ENCODE results near the gene LMAN1L. TPM values are rescaled to one million over a fixed set of nuclear protein-coding genes. Genes with fewer than 3 reads are reported as not detected.

LMAN1L gene
- total RNA-seq, 2 experiments from 2014 or later: 0.09 to 0.38 TPM

- peak within 1 kb of the TSS; percentile 73 for H3K4me3 ChIP-seq (ENCODE audit: low read depth, low read length, poor library complexity, severe bottlenecking)
- peak within 1 kb of the TSS; percentile 47 for H3K27ac ChIP-seq (ENCODE audit: low read depth, low read length, poor library complexity, severe bottlenecking)
- POLR2A ChIA-PET: interaction anchor here (0.6 to 1.3 kb wide), 3 partner anchors 16 to 71 kb away, joined by 3 to 5 read pairs (median 3); no protein-coding TSS in a partner anchor
- peak within 1 kb of the TSS; percentile 66 for H3K4me2 ChIP-seq (ENCODE audit: low read length)
- H3K79me2 ChIP-seq (ENCODE audit: insufficient read depth, low read depth, low read length): no peaks in the 10 kb centered on the region
- CTCF ChIA-PET (ENCODE audit: unreplicated experiment): interaction anchor here (1.1 to 1.7 kb wide), 2 partner anchors 16 to 59 kb away, joined by 3 to 4 read pairs; no protein-coding TSS in a partner anchor
- H2AFZ ChIP-seq (ENCODE audit: low read length): peak within 1 kb of the TSS; percentile 86
- peaks cover 35% of the 10 kb centered on the region for H3K4me1 ChIP-seq (ENCODE audit: insufficient read depth, low read length, poor library complexity, severe bottlenecking)
- no TSS peak for BruUV-seq (replicated peaks)
- DNase-seq (ENCODE audit: low spot score): peak; percentile 91
- intact Hi-C loops (cut with micrococcal nuclease; ENCODE audit: unreplicated experiment): loop anchor here (1.0 to 2.0 kb wide), 3 partner anchors 58 to 107 kb away; no protein-coding TSS in a partner anchor
- H3K9me2 ChIP-seq (ENCODE audit: insufficient read depth, low read length): no peaks in the 10 kb centered on the region
- H4K20me1 ChIP-seq (ENCODE audit: insufficient read depth, low read length): no peaks in the 10 kb centered on the region
- H3K36me3 ChIP-seq (ENCODE audit: insufficient read depth, low read length): peaks cover 10% of the 10 kb centered on the region
- TF ChIP-seq CTCF (conservative IDR thresholded peaks at IDR 0.05; ENCODE audit: low read length): peak; percentile 68
- TF ChIP-seq EZH2phosphoT487 (IDR thresholded peaks at IDR 0.05; ENCODE audit: borderline replicate concordance, low read depth, low read length): no peak
- H3K9me3 ChIP-seq (ENCODE audit: low read length): no peaks in the 10 kb centered on the region
Measured at GRCh38 chr15:74842581-74843444, 30.2 kb downstream of the LMAN1L start, which contains the start of gene ULK3. ULK3 (minus strand) TSS chr15:74843156; CDS start chr15:74843105, 51 bp downstream.

DNA sequence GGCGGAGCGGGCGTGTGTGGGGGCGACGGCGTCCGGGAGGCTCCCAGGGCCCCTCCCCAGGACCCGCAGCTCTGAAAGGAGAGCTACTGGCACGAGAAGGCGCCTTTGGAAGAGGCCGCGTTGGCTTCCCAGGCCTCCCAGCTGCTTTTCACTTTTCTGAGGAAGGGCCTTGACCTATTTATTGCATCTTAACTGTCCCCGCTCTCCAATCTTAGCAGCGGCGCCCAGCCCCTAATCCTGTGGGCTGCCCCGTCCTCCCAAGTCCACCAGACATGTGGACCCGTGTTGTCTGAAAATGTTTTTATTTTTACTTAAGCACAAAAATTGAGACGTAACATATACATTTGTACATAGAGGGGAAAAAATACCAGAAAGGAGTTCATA lies 30.8 kb downstream of the LMAN1L start:
- no peaks in the 10 kb centered on the region for H4K20me1 ChIP-seq (ENCODE audit: insufficient read depth, low read length)
- peak overlapping the region; percentile 73 for H3K4me3 ChIP-seq (ENCODE audit: low read depth, low read length, poor library complexity, severe bottlenecking)
- no peak for DNase-seq (ENCODE audit: low spot score)
- ChIA-PET CTCF (ENCODE audit: unreplicated experiment) (interaction anchor here (0.5 to 1.7 kb wide), 4 partner anchors 13 to 58 kb away, joined by 3 to 4 read pairs (median 4); no protein-coding TSS in a partner anchor), POLR2A (interaction anchor here (0.6 to 1.3 kb wide), 3 partner anchors 15 to 72 kb away, joined by 3 to 5 read pairs (median 3); no protein-coding TSS in a partner anchor)
- intact Hi-C loops (cut with micrococcal nuclease; ENCODE audit: unreplicated experiment): loop anchor here (1.0 to 2.0 kb wide), 2 partner anchors 58 to 73 kb away; no protein-coding TSS in a partner anchor
- H3K9me3 ChIP-seq (ENCODE audit: low read length): no peaks in the 10 kb centered on the region
- TSS peak; percentile 94 for BruUV-seq (replicated peaks)
- TF ChIP-seq EZH2phosphoT487 (IDR thresholded peaks at IDR 0.05; ENCODE audit: borderline replicate concordance, low read depth, low read length) (no peak), CTCF (conservative IDR thresholded peaks at IDR 0.05; ENCODE audit: low read length) (0 out of 2 replicates have a peak, but pooled peaks have one; percentile 55)
- H3K4me1 ChIP-seq (ENCODE audit: insufficient read depth, low read length, poor library complexity, severe bottlenecking): peaks cover 35% of the 10 kb centered on the region
- peak overlapping the region; percentile 66 for H3K4me2 ChIP-seq (ENCODE audit: low read length)
- peak overlapping the region; percentile 58 for H2AFZ ChIP-seq (ENCODE audit: low read length)
- H3K27ac ChIP-seq (ENCODE audit: low read depth, low read length, poor library complexity, severe bottlenecking): peak overlapping the region; percentile 47
- no peaks in the 10 kb centered on the region for H3K79me2 ChIP-seq (ENCODE audit: insufficient read depth, low read depth, low read length)
- no peaks in the 10 kb centered on the region for H3K9me2 ChIP-seq (ENCODE audit: insufficient read depth, low read length)
- peaks cover 16% of the 10 kb centered on the region for H3K36me3 ChIP-seq (ENCODE audit: insufficient read depth, low read length)
